Stimulated activated CD8-positive, alpha-beta memory T cell treated with anti-CD3 and anti-CD28 coated beads, Interleukin-15, amount 100 ng/mL, for 4 hours (primary cell): ENCODE measurements around the gene ILF3.
"Not testable (repeated sequence)": the region's sequence is repeated elsewhere in the genome, so short reads cannot be mapped to it uniquely, and the experiment has no call there.

Experiments
- DNase-seq, 2 donors: peaks; one replicate each; pipeline ENCODE4 v3.0.0-alpha.2; 2020; ENCODE audit warnings: low read depth in 2 of 2

Gene ILF3

GRCh38 chr19:10675214-10675613 lies 21.1 kb downstream of the ILF3 start:
- not testable (repeated sequence) for DNase-seq

- no peak for DNase-seq
Observed at GRCh38 chr19:10677751-10678150, 23.6 kb downstream of the ILF3 start.

DNA sequence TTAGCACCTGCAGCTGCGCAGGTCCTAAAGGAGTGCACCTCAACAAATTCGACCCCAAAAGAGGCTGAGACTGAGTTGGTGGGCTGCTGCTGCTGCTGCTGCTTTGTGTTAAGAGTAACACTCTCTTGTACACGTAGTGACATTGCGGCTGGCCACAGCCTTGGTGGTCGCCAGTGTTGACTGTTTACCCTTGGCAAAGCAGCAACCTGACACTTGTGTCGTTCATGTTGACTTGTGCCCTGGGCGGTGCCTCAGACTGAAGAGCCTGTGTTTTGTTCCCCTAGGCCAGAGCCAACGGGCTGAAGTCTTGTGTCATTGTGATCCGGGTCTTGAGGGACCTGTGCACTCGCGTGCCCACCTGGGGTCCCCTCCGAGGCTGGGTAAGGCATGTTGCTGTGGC lies 24.7 kb downstream of the ILF3 start:
- no peak for DNase-seq

- no peak for DNase-seq
Observed at GRCh38 chr19:10679743-10680142, 25.6 kb downstream of the ILF3 start.

- no peak for DNase-seq
Observed at GRCh38 chr19:10680545-10681135, 26.5 kb downstream of the ILF3 start.

- DNase-seq, result no peak
Observed at GRCh38 chr19:10681658-10682057, 27.5 kb downstream of the ILF3 start.

- no peak for DNase-seq
Observed at GRCh38 chr19:10682397-10683063, 28.4 kb downstream of the ILF3 start.

GRCh38 chr19:10683064-10683426 lies 28.9 kb downstream of the ILF3 start:
- DNase-seq, result no peak

DNA sequence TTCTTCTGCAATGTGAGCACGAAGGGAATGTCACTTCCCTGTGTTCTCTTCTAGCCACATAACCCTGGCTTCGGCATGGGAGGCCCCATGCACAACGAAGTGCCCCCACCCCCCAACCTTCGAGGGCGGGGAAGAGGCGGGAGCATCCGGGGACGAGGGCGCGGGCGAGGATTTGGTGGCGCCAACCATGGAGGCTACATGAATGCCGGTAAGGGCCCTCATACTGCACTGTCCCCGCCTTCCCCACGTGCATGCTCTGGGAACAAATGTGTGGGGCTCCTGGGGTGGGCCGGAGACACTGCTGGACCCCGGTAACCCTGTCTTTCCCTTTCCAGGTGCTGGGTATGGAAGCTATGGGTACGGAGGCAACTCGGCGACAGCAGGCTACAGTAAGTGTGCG lies 29.4 kb downstream of the ILF3 start:
- no peak for DNase-seq

GRCh38 chr19:10685210-10685609 lies 31.1 kb downstream of the ILF3 start:
- DNase-seq, result no peak

GRCh38 chr19:10686193-10686592 lies 32.0 kb downstream of the ILF3 start:
- DNase-seq, result no peak

GRCh38 chr19:10686661-10687517 lies 32.7 kb downstream of the ILF3 start:
- no peak for DNase-seq

DNA sequence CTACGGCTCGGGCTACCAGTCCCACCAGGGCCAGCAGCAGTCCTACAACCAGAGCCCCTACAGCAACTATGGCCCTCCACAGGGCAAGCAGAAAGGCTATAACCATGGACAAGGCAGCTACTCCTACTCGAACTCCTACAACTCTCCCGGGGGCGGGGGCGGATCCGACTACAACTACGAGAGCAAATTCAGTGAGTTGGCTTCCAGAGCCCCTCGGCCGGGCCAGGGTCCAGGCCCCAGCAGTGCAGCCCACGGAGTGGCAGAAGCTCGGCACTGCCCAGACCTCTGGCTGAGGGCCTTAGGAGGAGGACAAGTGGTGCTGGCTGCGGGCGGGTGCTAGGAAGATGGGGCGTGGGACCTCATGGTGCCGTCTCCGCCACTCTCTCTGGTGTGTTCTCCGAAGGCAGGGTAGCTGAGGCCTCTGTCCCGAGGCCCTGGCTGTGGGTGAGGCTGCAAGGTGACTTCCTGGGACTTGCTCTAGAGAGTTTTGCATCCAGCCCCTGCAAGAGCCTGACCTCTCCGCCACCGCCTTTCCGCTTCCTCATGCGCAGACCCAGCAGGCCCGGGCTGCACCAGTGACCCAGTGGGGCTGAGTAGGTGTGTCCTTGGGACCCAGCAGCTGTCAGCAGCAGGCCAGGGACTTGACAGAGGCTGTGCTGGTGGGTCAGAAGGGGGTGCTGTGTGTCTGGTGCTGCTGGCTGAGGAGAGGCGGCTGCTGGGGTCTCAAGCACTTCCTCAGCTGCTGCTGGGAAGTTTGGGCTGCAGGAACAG lies 33.6 kb downstream of the ILF3 start:
- DNase-seq, result no peak

- no peak for DNase-seq
Observed at GRCh38 chr19:10688545-10689280, 34.6 kb downstream of the ILF3 start.

DNA sequence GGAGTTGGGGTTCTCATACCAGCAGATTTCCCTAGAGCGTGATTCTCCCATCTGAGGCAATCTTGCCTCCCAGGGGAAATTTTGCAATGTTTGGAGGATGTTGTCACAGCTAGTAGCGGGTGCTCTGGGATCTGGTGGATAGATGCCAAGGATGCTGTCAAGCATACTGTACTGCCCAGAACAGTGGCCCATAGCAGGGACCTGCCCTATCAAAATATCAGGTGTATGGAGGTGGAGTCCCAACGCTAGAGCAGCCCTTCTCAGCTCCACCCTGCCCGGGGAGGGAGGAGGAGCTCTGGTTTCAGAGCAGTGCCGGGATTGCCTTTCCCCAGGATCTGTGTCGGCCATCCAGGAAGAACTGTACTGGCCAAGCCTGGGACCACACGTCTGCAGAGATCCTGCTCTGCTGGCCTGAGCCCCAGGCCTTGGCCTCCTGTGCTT lies 36.2 kb downstream of the ILF3 start:
- no peak for DNase-seq

- no peak for DNase-seq
Observed at GRCh38 chr19:10691178-10691881, 37.2 kb downstream of the ILF3 start.

GRCh38 chr19:10691883-10692282 lies 37.7 kb downstream of the ILF3 start:
- no peak for DNase-seq

DNA sequence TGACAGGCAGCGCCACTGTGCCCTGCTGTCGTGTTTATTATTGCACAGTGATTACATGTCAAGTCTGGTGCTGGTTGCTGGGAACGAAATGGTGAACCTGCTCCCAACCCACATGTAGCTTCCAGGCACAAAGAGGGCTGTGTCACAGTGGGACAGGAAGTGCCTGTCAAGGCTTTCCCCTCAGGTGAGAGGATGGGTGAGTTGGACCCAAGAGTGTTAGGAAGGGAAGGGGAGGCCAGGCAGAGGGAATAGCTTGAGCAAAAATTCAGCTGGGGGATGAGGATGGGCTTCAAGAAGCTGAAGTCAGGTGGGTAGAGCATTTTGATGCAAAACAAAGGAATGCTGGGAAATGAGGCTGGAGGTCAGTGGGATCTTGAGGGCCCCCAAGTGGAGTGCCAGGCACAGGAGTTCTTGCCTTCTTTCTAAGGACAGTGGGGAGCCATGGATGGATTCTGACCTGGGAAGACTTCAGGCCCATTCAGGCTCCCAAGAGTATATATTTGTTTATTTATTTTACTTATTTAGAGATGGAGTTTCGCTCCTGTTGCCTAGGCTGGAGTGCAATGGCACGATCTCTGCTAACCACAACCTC lies 38.6 kb downstream of the ILF3 start:
- DNase-seq, result no peak

DNA sequence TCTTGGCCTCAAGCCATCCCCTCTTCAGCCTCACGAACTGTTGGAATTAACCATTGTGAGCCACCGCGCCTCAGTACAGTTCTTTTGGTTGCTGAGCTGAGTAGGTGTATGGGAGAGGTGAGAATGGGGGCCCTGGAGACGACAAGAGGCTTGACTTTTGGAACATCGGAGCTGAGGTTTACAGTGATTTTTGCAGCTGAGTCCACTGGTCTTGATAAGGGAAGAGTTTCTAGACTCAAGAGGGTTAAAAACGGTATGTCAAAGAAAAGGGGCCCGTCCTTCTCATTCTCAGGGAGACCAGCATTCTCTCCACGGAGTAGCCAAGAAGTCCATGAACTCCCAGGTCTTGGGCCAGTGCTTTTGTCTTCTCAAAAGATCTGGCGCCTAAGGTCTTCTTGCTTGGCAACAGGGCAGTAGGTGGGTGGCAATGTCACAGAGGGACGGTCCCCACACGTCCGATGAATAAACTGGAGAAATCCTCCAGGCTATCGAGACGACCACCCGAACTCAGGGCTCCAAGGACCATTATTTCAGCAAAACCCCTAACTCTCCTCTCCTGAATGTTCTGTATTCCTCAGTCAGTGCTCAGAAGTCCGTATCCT lies 40.7 kb downstream of the ILF3 start:
- DNase-seq, result no peak
